ENCODE data around the gene ULK4.
"Not testable (repeated sequence)": the region's sequence is repeated elsewhere in the genome, so short reads cannot be mapped to it uniquely, and the experiment has no call there.

The ULK4 gene

GRCh38 chr3:41469083-41469482 lies 492.8 kb downstream of the ULK4 start:
- DNase-seq = no peak

DNA sequence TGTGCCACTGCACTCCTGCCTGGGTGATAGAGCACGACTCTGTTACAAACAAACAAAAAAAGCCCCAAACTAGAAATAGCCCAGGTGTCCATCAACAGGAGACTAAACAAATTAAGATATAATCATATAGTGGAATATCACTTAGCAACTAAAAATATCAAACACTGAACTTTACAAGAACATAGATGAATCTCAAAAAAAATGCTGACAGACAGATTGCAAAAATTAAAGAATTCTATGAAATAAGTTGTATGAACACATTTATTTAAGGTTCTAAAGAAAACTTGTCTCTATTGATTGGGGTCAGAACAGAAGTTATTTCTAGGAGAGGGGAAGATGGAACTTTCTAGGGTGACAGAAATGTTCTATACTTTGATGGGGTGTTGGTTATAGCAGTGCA lies 494.4 kb downstream of the ULK4 start:
- DNase-seq = no peak

DNA sequence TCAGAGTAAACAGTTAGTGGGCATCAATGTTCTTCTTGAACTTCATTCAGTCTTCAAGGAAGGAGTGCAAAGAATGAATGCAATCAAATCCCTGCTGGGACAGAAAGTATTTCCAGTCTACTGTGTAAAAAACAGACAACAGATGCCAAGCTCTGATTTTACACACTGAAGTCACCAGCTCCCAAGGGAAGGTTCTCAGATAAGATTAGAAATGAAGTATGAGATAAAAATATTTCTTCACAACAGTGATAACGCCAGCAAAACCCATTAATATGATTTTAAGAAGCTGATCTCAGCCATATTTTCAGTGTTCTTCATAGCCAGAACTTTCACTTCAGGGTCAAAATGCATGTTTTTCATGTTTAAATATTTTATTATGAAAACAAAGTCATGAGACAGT lies 497.0 kb downstream of the ULK4 start:
- DNase-seq = no peak

DNA sequence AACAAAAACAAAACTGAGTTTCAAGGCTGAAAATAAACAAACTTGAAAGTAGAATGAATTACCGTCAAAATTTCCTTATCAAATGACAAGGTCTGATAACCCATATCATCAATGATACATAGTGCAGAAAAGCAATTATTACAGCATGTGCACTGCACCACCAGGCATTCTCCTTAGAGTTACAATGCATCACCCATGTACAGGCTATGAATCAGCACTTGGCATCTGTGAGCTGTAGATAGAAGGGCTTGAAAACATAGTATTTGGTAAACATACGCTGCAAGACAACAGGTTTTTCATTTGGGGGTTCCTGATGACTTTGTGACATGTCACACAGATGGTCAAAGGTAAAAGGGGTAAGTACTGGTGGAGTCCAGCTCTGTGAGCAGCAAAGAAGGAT lies 497.5 kb downstream of the ULK4 start:
- DNase-seq = no peak

DNA sequence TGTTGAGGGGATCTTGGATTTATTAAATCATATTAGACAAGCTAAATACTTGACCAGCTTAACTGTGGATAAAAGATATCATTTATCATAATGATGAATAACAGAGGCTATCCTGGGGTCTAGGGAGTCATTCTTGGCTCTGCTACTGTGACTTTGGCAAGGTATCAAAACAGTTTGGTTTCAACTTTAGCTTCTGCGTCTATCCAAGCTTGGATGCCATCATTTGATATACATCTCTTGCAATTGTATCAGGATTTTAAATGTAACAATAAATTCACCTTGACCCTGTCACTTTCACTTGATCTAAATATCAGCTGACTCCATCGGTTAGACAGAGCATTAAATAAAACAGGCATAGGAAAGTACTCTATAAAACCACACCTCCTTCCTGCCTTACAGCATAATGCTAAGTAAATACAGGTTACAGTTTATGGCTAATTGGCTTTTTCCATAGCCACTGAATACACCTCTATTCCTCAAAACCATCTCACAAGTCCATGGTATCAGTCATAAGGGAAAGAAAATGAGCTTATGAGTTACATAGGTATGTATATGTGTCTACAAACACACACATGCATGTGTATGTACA lies 499.7 kb downstream of the ULK4 start:
- no peak for DNase-seq

- no peak for DNase-seq
Measured at GRCh38 chr3:41460736-41461135, 501.2 kb downstream of the ULK4 start.

GRCh38 chr3:41457176-41457575 lies 504.7 kb downstream of the ULK4 start:
- no peak for DNase-seq

DNA sequence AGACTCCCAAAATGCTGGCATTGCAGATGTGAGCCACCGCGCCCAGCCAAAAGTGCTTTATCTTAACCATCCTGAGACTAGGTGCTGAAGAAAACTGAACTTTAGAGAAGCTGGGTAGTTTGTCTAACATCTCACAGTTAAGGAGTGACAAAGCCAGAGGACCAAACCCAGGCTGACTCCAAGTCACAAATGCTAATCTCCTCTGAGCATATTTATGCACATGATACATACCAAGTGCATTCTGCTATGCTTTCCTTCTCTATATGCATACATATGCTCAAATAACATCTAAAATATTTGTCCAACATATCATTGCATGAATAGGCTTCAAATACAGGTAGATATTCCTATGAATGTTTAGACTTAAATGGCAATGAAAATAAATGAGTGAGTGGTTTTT lies 505.7 kb downstream of the ULK4 start:
- DNase-seq = no peak

GRCh38 chr3:41453618-41454017 lies 508.3 kb downstream of the ULK4 start:
- not testable (repeated sequence) for DNase-seq

GRCh38 chr3:41450416-41451231 lies 511.3 kb downstream of the ULK4 start:
- DNase-seq = no peak

GRCh38 chr3:41448396-41448795 lies 513.5 kb downstream of the ULK4 start:
- DNase-seq = no peak

- DNase-seq = no peak
Measured at GRCh38 chr3:41447701-41448100, 514.2 kb downstream of the ULK4 start.

DNA sequence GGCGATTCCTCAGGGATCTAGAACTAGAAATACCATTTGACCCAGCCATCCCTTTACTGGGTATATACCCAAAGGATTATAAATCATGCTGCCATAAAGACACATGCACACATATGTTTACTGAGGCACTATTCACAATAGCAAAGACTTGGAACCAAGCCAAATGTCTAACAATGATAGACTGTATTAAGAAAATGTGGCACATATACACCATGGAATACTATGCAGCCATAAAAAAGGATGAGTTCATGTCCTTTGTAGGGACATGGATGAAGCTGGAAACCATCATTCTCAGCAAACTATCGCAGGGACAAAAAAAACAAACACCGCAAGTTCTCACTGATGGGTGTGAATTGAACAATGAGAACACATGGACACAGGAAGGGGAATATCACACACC lies 515.6 kb downstream of the ULK4 start:
- not testable (repeated sequence) for DNase-seq

DNA sequence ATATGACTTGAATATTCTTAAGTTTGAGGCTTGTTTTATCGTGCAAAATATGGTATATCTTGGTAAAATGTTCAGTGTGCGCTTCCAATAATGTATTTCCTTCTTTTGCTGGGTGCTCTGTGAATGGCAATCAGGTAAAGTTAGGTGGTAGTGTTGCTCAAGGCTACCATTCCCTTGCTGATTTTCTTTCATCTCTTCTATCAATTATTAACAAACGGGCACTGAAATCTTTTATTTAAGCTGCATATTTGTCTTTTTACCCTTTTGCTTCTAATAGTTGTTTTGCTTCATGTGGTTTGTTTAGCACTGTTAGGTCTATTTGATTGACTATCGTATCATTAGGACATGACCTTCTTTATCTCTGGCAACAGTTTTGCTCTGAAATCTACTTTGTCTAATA lies 520.3 kb downstream of the ULK4 start:
- no peak for DNase-seq

GRCh38 chr3:41441139-41441538 lies 520.8 kb downstream of the ULK4 start:
- DNase-seq = no peak

GRCh38 chr3:41436983-41437382 lies 524.9 kb downstream of the ULK4 start:
- DNase-seq = no peak

GRCh38 chr3:41434781-41435180 lies 527.1 kb downstream of the ULK4 start:
- DNase-seq = no peak

DNA sequence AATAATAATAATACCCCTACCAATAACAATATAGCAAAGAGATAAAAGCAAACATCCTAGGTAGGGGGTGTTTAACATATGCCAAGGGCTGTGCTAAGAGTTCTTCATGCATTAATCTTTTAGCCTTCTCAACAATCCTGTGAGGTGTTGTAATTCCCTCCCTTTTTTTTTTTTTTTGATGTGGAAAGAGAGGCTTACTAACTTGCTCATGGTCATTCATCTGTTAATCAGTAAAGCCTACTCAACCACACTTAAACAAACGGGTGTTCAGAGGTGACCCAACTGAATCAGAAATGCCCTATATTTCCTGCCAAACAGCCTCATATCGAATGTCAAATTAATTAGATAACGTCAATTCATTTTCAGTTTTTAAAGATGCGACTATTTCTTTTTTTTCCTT lies 530.5 kb downstream of the ULK4 start:
- DNase-seq = no peak

GRCh38 chr3:41430886-41431285 lies 531.0 kb downstream of the ULK4 start:
- DNase-seq = no peak

- DNase-seq = no peak
Measured at GRCh38 chr3:41430391-41430790, 531.5 kb downstream of the ULK4 start.

DNA sequence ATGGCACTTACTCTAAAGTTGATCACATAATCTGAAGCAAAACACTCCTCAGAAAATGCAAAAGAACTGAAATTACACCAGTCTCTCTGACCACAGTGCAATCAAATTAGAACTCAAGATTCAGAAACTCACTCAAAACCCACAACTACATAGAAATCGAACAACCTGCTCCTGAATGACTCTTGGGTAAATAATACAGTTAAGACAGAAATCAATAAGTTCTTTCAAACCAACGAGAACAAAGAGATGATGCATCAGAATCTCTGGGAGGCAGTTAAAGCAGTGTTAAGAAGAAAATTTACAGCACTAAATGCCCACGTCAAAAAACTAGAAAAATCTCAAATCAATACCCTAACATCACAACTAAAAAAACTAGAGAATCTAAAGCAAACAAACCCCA lies 535.4 kb downstream of the ULK4 start:
- no peak for DNase-seq

GRCh38 chr3:41424543-41425300 lies 537.2 kb downstream of the ULK4 start:
- peak; percentile 17 for DNase-seq

DNA sequence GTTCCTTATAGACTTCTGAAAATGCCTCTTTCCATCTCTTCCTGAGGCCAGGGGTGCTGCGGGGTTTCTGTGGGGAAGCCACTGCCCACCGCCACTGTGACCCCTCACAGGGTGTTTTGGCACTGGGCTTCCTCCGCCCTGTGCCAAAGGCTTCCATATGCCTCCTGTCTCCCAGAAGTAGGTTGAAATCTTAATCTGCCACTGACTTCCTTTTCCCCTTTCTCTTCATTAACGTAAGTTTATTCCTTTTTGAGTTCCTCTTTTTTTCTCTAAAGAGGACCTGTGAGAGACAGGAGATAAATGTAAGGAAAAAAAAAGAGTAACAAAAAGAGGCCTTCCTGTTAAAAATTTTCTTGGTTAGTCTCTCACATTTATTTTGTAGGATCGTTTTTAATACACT lies 542.1 kb downstream of the ULK4 start:
- DNase-seq = no peak

All from CD4-positive, alpha-beta T cell treated with Interleukin-10 for 1 hour (primary cell).